Measurements from ENCODE around the gene OR2T4.

OR2T4 gene

GRCh38 chr1:248361121-248361715, at the start of gene OR2T4:
TSS of gene OR2T4 (plus strand) at chr1:248361665. CDS start at chr1:248361665, 0 bp downstream.
- DNase-seq = no peak

- DNase-seq = no peak
These were observed 44.7 kb upstream of the OR2T4 start for GRCh38 chr1:248316796-248317195.

- no peak for DNase-seq
These were observed 37.0 kb upstream of the OR2T4 start, which contains the start of gene OR2M7 for GRCh38 chr1:248324468-248324867. TSS of gene OR2M7 (minus strand) at chr1:248324568. CDS start at chr1:248324568, 0 bp downstream.

- no peak for DNase-seq
These were observed 18.0 kb upstream of the OR2T4 start for GRCh38 chr1:248343451-248343850.

- DNase-seq = no peak
These were observed 13.0 kb upstream of the OR2T4 start, which contains the start of gene OR14C36 for GRCh38 chr1:248348475-248348874. TSS of gene OR14C36 (plus strand) at chr1:248348775. CDS start at chr1:248348775, 0 bp downstream.

GRCh38 chr1:248359415-248359814, 2.0 kb upstream of the OR2T4 start:
- DNase-seq = no peak

- no peak for DNase-seq
These were observed 5.1 kb downstream of the OR2T4 start for GRCh38 chr1:248366609-248367008.

GRCh38 chr1:248372394-248372793, 10.9 kb downstream of the OR2T4 start:
- no peak for DNase-seq

GRCh38 chr1:248373761-248374160, 12.3 kb downstream of the OR2T4 start:
- no peak for DNase-seq

GRCh38 chr1:248375446-248375845, 14.0 kb downstream of the OR2T4 start, which contains the start of gene OR2T6:
TSS of gene OR2T6 (plus strand) at chr1:248375746. CDS start at chr1:248387609, 11,863 bp downstream.
- no peak for DNase-seq

- DNase-seq = no peak
These were observed 15.5 kb downstream of the OR2T4 start for GRCh38 chr1:248376916-248377315.

- no peak for DNase-seq
These were observed 19.4 kb downstream of the OR2T4 start for GRCh38 chr1:248380854-248381253.

- no peak for DNase-seq
These were observed 27.0 kb downstream of the OR2T4 start for GRCh38 chr1:248388426-248388825.

GRCh38 chr1:248393050-248393449, 31.6 kb downstream of the OR2T4 start:
- no peak for DNase-seq

- no peak for DNase-seq
These were observed 41.3 kb downstream of the OR2T4 start, which contains the start of gene OR2T1 for GRCh38 chr1:248402748-248403147. TSS of gene OR2T1 (plus strand) at chr1:248403048. CDS start at chr1:248406148, 3,100 bp downstream.

- DNase-seq = peak; percentile 55
These were observed 42.6 kb downstream of the OR2T4 start for GRCh38 chr1:248404024-248404423.

GRCh38 chr1:248406721-248407692, 45.5 kb downstream of the OR2T4 start:
- DNase-seq = no peak
